Stimulated activated CD4-positive, alpha-beta T cell treated with anti-CD3 and anti-CD28 coated beads, TNF-alpha, amount 100 ng/mL, for 1 hour (primary cell): Measurements from ENCODE around the gene FOXP4.

Experiments
- DNase-seq, 3 donors: peaks; one replicate each; pipeline ENCODE4 v3.0.0-alpha.2; 2020; ENCODE audit warnings: low read depth in 3 of 3, low spot score in 1 of 3

Gene FOXP4

GRCh38 chr6:41519745-41520699, 26.2 kb upstream of the FOXP4 start:
- no peak for DNase-seq

- no peak for DNase-seq
Measured at GRCh38 chr6:41522780-41523548, 23.2 kb upstream of the FOXP4 start.

- DNase-seq = no peak
Measured at GRCh38 chr6:41523915-41524633, 22.1 kb upstream of the FOXP4 start.

GRCh38 chr6:41524634-41525011, 21.6 kb upstream of the FOXP4 start:
- DNase-seq = no peak

GRCh38 chr6:41527721-41528408, 18.3 kb upstream of the FOXP4 start:
- no peak for DNase-seq

GRCh38 chr6:41528409-41528963, 17.7 kb upstream of the FOXP4 start:
- no peak for DNase-seq

- DNase-seq = no peak
Measured at GRCh38 chr6:41529049-41529448, 17.1 kb upstream of the FOXP4 start.

- DNase-seq = no peak
Measured at GRCh38 chr6:41529970-41530369, 16.2 kb upstream of the FOXP4 start.

GRCh38 chr6:41530476-41530875, 15.7 kb upstream of the FOXP4 start:
- DNase-seq = no peak

GRCh38 chr6:41531016-41531415, 15.2 kb upstream of the FOXP4 start:
- no peak for DNase-seq

GRCh38 chr6:41531591-41532582, 14.3 kb upstream of the FOXP4 start:
- peak in 1 of 3 donors; percentile 59 for DNase-seq

GRCh38 chr6:41535766-41536165, 10.4 kb upstream of the FOXP4 start:
- no peak for DNase-seq

GRCh38 chr6:41536795-41537758, 9.1 kb upstream of the FOXP4 start:
- DNase-seq = no peak

GRCh38 chr6:41538556-41539182, 7.5 kb upstream of the FOXP4 start:
- DNase-seq = no peak

- DNase-seq = no peak
Measured at GRCh38 chr6:41539204-41539603, 7.0 kb upstream of the FOXP4 start.

- no peak for DNase-seq
Measured at GRCh38 chr6:41541364-41541763, 4.8 kb upstream of the FOXP4 start.

- DNase-seq = no peak
Measured at GRCh38 chr6:41543087-41543486, 3.1 kb upstream of the FOXP4 start.

- no peak for DNase-seq
Measured at GRCh38 chr6:41545247-41545702, 906 bp upstream of the FOXP4 start.
